ENCODE measurements around the gene PILRA.
"Not testable (repeated sequence)": the region's sequence is repeated elsewhere in the genome, so short reads cannot be mapped to it uniquely, and the experiment has no call there.

The PILRA gene

GRCh38 chr7:100433592-100434296 is 60.5 kb downstream of the PILRA start:
- no peak for DNase-seq (ENCODE audit: low read depth, low spot score)

DNA sequence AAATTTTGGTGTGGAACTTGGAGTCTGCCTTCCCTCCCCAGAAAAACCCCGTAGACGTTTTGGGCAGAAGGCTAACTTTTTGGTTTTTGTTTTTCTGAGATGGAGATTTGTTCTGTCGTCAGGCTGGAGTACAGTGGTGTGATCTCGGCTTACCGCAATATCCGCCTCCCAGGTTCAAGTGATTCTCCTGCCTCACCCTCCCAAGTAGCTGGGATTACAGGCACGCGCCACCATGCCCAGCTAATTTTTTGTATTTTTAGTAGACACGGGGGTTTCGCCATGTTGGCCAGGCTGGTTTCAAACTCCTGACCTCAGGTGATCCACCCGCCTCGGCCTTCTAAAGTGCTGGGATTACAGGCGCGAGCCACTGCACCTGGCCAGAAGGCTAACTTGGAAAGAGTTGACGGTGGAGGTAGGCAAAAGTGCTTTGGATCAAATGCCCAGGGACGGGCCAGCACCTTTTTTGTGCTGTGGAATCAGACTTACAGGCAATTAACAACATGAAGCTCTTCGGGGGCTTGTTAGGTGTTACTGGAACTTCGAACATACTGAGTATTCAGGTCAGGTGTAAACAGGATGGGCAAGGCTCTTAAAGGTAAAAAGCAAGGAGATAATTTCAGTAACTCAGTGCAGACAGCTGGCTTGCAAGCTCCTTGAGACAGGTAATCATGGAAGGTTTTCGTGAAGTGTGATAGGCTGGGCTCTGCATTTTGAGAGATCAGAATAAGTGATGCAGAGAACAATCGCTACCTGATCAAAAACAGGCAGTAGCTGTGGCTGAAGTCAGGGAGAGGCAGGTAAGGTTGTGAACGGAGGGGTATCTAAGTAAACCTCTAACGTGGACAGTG is 61.2 kb downstream of the PILRA start:
- no peak for DNase-seq (ENCODE audit: low read depth, low spot score)

DNA sequence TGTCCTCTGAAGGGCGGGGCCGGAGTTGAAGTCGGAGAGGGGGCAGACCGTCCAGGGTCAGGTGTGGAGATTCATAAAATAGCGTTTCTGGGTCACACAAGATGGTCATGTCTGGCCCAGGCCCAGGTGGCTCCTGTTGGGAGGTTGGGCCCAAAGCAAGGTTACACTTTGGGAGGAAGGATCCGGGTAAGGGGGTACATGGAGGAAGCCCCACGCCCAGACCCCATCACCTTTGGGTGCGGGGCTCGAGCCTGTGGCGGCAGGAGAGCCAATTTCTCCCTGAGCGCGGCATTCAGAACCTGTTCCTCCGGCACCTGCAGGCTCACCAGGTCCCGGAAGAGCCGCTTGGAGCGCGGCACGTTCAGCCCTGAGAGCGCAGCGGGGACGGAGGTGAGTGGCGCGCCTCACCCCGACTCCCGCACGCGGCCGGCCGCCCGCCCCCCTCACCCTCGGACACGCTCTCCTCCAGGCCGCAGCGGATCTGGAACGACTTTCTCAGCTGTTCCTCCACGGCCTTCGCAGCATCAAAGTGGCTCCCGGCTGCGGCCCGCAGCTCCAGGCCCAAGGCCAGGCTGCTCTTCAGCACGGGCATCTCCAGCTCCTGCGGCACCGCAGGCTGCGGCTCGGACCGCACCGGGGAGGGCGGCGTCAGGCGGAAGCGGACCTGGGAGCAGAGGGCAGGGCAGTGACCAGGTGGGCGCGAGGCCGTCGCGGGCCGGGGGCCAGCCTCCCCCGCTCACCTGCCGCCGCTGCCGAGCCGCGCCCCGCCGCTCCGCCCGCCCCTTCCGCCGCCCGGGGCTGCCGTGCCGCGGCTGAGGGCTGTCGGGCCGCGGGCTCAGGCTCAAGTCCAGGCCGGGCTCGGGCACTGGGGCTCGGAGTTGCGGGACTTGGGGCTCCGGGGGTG is 62.4 kb downstream of the PILRA start:
- no peak for DNase-seq (ENCODE audit: low read depth, low spot score)

DNA sequence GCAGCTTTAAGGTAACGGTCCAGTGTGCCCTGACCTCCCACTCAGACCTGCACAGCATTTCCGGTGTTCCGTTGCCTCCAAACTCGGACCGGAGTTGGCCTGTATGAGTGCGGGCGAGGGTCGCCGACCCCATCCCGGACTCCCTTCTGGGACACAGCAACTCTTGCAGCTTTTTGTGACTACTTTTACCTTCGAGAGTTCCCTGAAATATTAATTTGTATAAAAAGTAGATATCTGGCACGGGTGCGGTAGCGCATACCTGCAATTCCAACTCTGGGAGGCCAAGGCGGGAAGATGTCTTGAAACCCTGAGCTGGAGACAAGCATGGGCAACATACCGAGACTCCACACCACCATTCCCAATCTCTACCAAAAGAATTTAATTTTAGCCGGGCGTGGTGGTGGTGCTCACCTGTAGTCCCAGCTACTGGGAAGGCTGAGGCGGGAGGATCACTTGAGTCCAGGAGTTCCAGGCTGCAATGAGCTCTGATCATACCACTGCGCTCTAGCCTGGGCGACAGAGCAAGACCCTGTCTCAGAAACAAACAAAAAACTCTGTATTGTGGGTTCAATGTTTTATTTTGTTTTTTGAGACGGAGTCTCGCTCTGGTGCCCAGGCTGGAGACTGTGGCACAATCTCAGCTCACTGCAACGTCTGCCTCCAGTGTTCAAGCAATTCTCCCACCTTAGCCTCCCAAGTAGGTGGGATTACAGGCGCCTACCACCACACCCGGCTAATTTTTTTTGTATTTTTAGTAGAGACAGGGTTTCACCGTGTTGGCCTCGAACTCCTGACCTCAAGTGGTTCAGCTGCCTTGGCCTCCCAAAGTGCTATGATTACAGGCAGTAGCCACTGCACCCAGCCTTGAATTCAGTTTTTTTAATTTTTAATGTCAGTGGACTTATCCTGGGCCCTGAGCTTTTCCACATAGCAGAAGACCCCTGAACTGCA is 64.1 kb downstream of the PILRA start:
- no peak for DNase-seq (ENCODE audit: low read depth, low spot score)

DNA sequence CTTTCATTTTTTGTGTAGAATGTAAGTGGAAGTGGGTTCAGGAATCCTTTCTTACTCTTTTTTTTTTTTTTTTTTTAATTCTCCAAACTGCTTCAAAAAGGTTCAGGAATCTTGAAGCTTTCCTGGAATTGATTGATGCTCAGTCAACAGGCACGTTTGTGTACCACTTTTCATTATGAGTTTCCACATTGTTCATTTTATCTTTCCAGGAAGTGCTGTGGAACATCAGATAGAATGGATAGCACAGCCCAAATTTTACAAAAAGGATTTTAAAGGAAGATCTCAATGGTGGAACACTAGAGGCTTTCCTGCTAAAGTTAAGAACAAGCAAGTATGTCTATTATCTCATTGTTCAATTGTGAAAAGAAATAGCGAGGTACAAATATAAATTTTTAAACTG is 64.9 kb downstream of the PILRA start:
- DNase-seq (ENCODE audit: low read depth, low spot score): no peak

DNA sequence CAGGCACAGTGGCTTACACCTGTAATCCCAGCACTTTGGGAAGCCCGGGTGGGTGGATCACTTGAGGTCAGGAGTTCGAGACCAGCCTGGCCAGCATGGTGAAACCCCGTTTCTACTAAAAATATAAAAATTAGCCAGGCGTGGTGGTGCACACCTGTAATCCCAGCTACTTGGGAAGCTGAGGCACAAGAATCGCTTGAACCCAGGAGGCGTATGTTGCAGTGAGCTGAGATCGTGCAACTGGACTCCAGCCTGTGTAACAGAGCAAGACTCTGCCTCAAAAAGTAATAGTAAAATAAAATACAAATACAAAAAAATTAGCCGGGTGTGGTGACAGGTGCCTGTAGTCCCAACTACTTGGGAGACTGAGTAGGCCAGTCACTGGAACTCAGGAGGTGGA is 65.4 kb downstream of the PILRA start:
- DNase-seq (ENCODE audit: low read depth, low spot score): not testable (repeated sequence)

- DNase-seq (ENCODE audit: low read depth, low spot score): not testable (repeated sequence)
Measured at GRCh38 chr7:100439244-100439643, 66.0 kb downstream of the PILRA start.

DNA sequence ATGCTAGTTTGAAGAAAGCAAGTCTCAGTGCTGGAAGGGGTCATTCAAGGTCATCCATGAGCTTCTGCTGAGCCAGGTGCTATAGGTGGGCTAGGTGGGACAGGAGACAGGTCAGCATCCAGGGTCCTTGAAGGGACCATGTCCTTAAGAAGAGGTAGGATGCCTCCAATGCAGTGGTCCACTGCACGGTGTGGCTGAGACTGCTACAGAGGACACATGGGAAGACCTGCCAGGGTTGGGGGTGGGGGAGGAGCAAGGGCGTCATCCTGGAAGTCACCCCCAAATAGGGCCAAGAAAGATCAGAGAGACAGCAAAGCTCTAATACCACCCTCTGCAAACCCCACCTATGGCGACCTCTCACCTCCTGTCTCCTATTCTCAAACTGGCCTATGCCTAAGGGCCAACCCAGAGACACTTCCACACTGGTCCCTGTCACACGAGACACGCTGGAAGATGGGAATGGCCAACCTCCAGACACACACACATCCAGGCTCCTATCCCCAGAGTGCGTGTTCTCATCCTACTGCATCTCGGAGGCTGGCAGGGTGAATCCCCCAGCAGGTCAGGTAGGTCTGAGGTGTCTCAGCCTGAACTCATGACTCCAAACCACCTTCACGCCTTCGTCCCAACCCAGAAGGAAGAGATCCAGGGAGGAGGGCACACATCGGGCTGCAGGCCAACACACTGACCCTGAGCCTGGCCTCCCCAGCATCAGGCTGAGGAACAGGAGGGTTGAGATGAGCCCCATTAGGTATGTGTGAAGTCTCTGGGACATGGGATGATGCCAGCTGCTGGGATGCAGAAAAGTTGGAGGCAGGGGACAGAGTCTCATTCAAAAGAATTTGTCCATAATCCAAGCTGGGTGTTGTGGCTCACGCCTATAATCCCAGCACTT is 68.6 kb downstream of the PILRA start:
- DNase-seq (ENCODE audit: low read depth, low spot score): no peak

DNA sequence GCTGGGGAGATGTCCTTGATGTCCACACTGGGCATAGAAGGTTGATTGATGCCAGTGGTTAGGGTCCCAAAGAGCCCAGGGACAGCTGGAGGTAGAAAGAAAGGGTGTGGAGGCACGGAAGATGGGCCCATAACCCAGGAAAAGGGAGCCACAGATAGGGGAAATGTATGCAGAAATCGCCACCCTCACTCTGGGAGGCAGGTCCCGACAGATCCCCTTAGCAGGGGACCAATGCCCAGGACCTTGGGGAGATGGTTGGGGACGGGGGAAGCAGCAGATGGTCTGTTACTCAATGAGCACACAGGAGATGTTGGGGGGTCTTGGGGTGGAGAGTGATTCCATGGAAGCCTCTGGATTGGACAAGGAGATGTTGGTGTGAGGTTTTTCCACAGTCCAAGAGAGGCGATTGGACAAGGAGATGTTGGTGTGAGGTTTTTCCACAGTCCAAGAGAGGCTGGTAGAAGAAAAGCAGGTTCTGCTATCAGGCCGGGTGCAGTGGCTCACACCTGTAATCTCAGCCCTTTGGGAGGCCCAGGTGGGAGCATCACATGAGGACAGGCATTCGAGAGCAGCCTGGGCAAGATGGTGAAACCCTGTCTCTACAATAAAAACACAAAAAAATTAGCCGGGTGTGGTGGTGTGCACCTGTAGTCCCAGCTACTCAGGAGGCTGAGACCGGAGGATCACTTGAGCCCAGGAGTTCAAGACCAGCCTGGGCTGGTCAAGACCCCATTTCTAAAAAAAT is 70.0 kb downstream of the PILRA start:
- no peak for DNase-seq (ENCODE audit: low read depth, low spot score)

DNA sequence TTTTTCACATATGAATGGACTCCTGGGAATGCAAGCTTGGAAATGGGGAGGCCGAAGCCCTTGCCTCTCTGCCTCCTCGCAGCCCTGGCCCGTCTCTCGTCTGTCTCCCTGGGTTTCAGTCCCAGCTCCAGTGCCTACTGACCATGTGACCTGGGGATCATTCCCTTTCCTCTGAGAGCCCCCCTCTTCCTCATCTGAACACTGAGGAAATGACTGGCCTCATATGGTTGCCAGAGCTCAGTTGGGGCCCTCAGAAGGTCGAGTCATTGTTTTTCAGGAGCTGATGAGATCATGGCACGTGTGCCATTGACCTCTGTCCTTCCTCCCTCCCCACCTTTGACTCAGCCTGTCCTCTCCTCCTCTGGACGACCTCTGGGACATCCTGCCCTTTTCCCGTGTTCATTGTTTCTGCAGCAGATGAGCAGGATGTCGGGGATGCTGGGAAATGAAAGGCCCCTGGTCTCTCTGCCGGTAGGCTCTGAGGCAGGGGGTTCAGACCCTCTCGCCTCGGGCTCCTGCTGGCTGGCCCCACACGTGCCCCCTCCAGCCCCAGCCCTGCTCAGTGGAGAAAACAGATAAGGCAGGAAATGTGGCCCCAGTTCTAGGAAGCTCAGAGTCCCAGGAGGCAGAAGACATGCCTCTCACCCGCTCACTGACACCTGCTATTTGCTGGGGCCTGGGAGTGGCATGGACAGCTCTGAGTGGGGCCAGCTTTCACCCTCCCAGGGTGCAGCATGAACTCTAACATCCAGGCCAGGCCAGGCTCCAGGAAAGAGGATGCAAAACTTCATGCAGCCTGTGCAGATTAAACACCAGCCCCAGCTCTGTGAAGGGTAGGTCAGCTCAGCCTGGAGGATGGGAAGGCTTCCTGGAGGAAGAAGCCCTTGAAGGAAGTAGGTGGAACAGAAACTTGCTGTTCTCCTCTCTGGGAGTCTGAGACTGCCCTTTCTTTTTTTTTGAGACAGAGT is 71.3 kb downstream of the PILRA start:
- no peak for DNase-seq (ENCODE audit: low read depth, low spot score)

DNA sequence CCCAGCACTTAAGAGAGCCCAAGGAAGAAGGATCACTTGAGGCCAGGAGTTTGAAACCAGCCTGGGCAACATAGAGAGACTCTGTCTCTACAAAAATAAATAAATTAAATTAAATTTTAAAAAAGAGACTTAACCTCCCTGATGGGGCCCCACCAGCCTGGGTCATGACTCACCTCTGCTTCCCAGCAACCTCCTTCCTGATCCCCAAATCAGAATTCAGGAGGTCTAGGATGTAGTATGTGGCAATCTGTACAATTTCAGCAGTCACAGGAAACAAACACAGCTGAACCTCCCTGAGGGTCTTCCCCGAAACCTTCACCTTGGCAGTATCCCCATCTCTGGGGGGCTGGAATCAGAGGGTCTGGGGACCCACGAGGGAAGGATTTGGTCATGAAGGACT is 72.8 kb downstream of the PILRA start:
- no peak for DNase-seq (ENCODE audit: low read depth, low spot score)

DNA sequence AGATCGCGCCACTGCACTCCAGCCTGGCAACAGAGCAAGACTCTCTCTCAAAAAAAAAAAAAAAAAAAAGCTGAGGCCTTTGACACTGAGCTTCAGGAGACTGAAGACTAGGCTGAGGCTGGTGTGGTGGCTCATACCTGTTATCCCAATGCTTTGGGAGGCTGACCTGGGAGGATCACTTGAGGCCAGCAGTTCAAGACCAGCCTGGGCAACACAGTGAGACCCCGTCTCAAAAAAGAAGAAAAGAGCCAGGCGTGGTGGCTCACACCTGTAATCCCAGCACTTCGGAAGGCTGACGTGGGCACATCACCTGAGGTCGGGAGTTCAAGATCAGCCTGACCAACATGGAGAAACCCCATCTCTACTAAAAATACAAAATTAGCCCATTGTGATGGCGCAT is 74.1 kb downstream of the PILRA start:
- not testable (repeated sequence) for DNase-seq (ENCODE audit: low read depth, low spot score)

GRCh38 chr7:100449190-100449795 is 76.0 kb downstream of the PILRA start:
- no peak for DNase-seq (ENCODE audit: low read depth, low spot score)
